K562 (cell line): ENCODE results near the gene BCL2L1. TPM values are rescaled to one million over a fixed set of nuclear protein-coding genes. Genes with fewer than 3 reads are reported as not detected.

Source experiments
- CREB3 ChIP-seq: fragments of 450-650 bp; conservative IDR thresholded peaks from 2 replicates; pipeline ENCODE4 v1.6.1; 2016; ENCODE audit warnings: missing genetic modification characterization, low read depth, mild to moderate bottlenecking, missing compliant biosample characterization, moderate library complexity
- CTCF ChIP-seq, 3 experiments: IDR thresholded peaks in 2 of 3; conservative IDR thresholded peaks in 1 of 3; 2 replicates each; pipeline ENCODE4 v1.5.1; 2011 to 2012; ENCODE audit warnings: low read length in 3 of 3, mild to moderate bottlenecking in 3 of 3, control low read depth in 2 of 3, improper control_type of control experiment in 1 of 3, inconsistent platforms in 1 of 3, low read depth in 1 of 3, mixed read lengths in 1 of 3, moderate library complexity in 1 of 3; ENCODE audit not compliant: insufficient read depth in 2 of 3
- DPF2 ChIP-seq: fragments of 450-650 bp; IDR thresholded peaks from 2 replicates; pipeline ENCODE4 v1.6.1; 2016
- KDM4B ChIP-seq, 2 experiments: fragments of 450-650 bp in 1 of 2; sonication (generic) in 1 of 2; IDR thresholded peaks; 2 replicates each; pipeline ENCODE4 v1.6.1; 2016 to 2017; ENCODE audit warnings: borderline replicate concordance in 2 of 2, antibody characterized with exemption in 1 of 2, low read depth in 1 of 2, mild to moderate bottlenecking in 1 of 2
- NCOA4 ChIP-seq: fragments of 450-650 bp; IDR thresholded peaks from 2 replicates; pipeline ENCODE4 v1.6.1; 2018; ENCODE audit warnings: mild to moderate bottlenecking; ENCODE audit not compliant: partially characterized antibody
- NR2C2 ChIP-seq, 2 experiments: fragments of 200-800 bp in 1 of 2; sonication (Bioruptor generic) in 1 of 2; sonication (generic) in 1 of 2; formaldehyde crosslinking in 1 of 2; IDR thresholded peaks; 2 replicates each; pipeline versions ENCODE4 v1.6.1 to v1.8.0; 2016 to 2022; ENCODE audit warnings: mild to moderate bottlenecking in 1 of 2, missing compliant biosample characterization in 1 of 2, missing genetic modification characterization in 1 of 2, missing genetic modification reagents in 1 of 2
- RBBP5 ChIP-seq: fragments of 200-600 bp; sonication (generic); IDR thresholded peaks from 2 replicates; pipeline ENCODE4 v1.6.1; 2012; ENCODE audit warnings: borderline replicate concordance, mild to moderate bottlenecking, low read length, control low read depth, inconsistent platforms; ENCODE audit not compliant: insufficient read depth, poor library complexity, severe bottlenecking
- RBM25 ChIP-seq: fragments of 200-400 bp; formaldehyde crosslinking; IDR thresholded peaks from 2 replicates; pipeline ENCODE4 v1.6.1; 2018; ENCODE audit warnings: low read length, low read depth, moderate library complexity; ENCODE audit not compliant: severe bottlenecking
- SMC3 ChIP-seq: conservative IDR thresholded peaks from 2 replicates; pipeline ENCODE4 v1.6.1; 2011; ENCODE audit warnings: low read depth, low read length, improper control_type of control experiment; ENCODE audit not compliant: insufficient read depth
- SRF ChIP-seq, 2 experiments: fragments of 250-450, 450-650 bp in 1 of 2; sonication (Bioruptor Pico) in 1 of 2; sonication (generic) in 1 of 2; formaldehyde crosslinking; IDR thresholded peaks; 2 replicates each; pipeline versions ENCODE4 v1.5.0 to v1.5.1; 2020 to 2022; ENCODE audit warnings: mild to moderate bottlenecking in 1 of 2, missing genetic modification reagents in 1 of 2
- SRSF3 ChIP-seq: fragments of 200-400 bp; formaldehyde crosslinking; IDR thresholded peaks from 2 replicates; pipeline ENCODE4 v1.6.1; 2016; ENCODE audit warnings: mild to moderate bottlenecking, low read length, moderate library complexity; ENCODE audit not compliant: insufficient read depth
- TRIM24 ChIP-seq, 2 experiments: fragments of 450-650 bp; IDR thresholded peaks; 2 replicates each; pipeline ENCODE4 v1.6.1; 2016
- ZBTB9 ChIP-seq: fragments of 450-650 bp; formaldehyde crosslinking; IDR thresholded peaks from 2 replicates; pipeline ENCODE4 v1.4.0; 2020; ENCODE audit warnings: mild to moderate bottlenecking, moderate library complexity
- ZNF12 ChIP-seq: sonication (generic); formaldehyde crosslinking; IDR thresholded peaks from 2 replicates; pipeline ENCODE4 v1.4.0; 2020; ENCODE audit warnings: mild to moderate bottlenecking, missing genetic modification reagents
- ZNF398 ChIP-seq: fragments of 250-450 bp; sonication (Bioruptor Pico); IDR thresholded peaks from 2 replicates; pipeline ENCODE4 v1.8.0; 2021; ENCODE audit warnings: moderate library complexity, mild to moderate bottlenecking, inconsistent platforms
- ZNF408 ChIP-seq: fragments of 250-450 bp; sonication (Bioruptor Pico); IDR thresholded peaks from 2 replicates; pipeline ENCODE4 v1.4.0; 2020; ENCODE audit warnings: low read depth, mild to moderate bottlenecking, moderate library complexity
- ZNF444 ChIP-seq: fragments of 250-450 bp; sonication (Bioruptor Pico); IDR thresholded peaks from 2 replicates; pipeline ENCODE4 v1.4.0; 2020; ENCODE audit warnings: mild to moderate bottlenecking, moderate library complexity
- ZNF766 ChIP-seq: fragments of 200-800 bp; sonication (Bioruptor generic); conservative IDR thresholded peaks from 2 replicates; pipeline ENCODE4 v1.6.1; 2016; ENCODE audit warnings: missing genetic modification characterization, missing compliant biosample characterization
- polyA plus RNA-seq, 8 experiments: library from polyadenylated mRNA; depleted of rRNA in 4 of 8; stranded (reverse) in 5 of 8; unstranded in 3 of 8; fragments of >200 nt; fragmentation: Nextera tagmentation in 2 of 8; fragmentation: Illumina TruSeq in 1 of 8; extraction: Ambion mirVana in 2 of 8; extraction: Trizol in 1 of 8; gene quantifications; 2 replicates each; pipeline versions ENCODE4 v1.2.1 to v1.2.3, GENCODE V29; 2011 to 2014; ENCODE audit warnings: inconsistent platforms in 1 of 8, missing spikeins in 1 of 8
- total RNA-seq, 7 experiments: library from RNA; depleted of rRNA in 6 of 7; stranded (reverse); fragments of >200 nt in 6 of 7; fragmentation: Illumina TruSeq in 2 of 7; extraction: Trizol in 2 of 7; gene quantifications; 2 replicates each; pipeline versions ENCODE4 v1.2.1 to v1.2.3, GENCODE V29; 2011 to 2021; ENCODE audit warnings: low replicate concordance in 1 of 7

BCL2L1 gene
- total and polyA plus RNA-seq, 9 of the 15 experiments (the other 6 are each of a cell fraction or from before 2014, with no cell fraction given), result 3.3 to 182 (median 120) TPM

DNA sequence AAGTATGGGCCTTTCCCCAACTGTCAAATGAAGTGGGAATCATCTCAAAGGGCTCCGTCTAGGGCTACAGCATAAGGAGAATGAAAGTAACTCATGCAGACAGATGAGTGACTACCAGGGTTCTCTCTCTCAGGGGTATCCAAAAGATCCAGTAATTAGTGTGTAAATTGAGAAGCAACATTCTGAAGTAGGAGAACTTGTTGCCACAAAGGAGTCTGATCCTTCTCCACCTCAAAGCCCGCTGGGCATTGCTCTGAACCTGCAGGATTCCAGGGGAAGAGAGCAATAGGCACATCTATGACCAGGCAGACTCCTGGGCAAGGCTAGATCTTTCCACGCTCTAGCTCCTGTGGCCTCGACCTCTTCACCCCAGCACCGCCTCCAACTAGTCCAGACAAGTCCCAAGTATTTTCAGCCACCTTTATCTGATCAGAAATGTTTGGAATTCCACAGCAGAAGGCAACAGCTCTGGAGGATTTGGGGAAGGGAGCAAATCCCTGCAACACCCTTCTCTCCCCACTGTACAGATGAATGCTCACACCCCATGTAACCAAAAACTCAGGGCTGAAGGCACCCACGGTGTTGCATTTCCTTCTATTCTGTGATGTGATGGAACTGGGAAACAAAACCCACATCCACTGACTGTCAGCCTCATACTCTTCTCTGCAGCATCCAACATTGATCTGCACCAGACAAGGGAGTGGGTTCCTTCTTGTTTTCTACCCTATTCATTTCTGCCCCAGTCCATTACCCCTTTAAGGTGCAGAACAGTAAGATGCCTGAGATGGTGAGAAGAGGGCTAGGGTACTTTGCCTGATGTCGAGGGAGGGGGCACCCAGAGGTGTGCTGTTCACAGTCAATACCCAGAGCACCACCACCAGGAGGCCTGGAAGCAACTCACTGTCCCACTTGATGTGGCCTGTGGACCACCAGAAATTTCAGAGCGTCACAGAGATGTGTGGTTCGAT, 44.0 kb downstream of the BCL2L1 start (continued):
- TF ChIP-seq ZBTB9 (CRISPR knock-in tag), result 0 out of 2 replicates have a peak, but pooled peaks have one; percentile 35
- TF ChIP-seq CTCF (IDR thresholded peaks at IDR 0.05 in 2 of 3, conservative IDR thresholded peaks at IDR 0.05 in 1 of 3; ENCODE audit: insufficient read depth in 2 of 3, low read depth in 1 of 3, low read length in 3 of 3), result no peak
- TF ChIP-seq NR2C2 (CRISPR knock-in tag; IDR thresholded peaks at IDR 0.05), result no peak
- no peak for TF ChIP-seq NR2C2 (tag; IDR thresholded peaks at IDR 0.05)
- no peak for TF ChIP-seq CREB3 (tag)
- no peak for TF ChIP-seq SMC3
- TF ChIP-seq ZNF444 (CRISPR knock-in tag), result 0 out of 2 replicates have a peak, but pooled peaks have one; percentile 18
- TF ChIP-seq KDM4B (IDR thresholded peaks at IDR 0.05; ENCODE audit: borderline replicate concordance in 2 of 2, low read depth in 1 of 2), result no peak
- TF ChIP-seq RBBP5, result no peak
- TF ChIP-seq ZNF766 (CRISPR knock-in tag), result no peak; the same call in 1 of the 2 replicates
- TF ChIP-seq RBM25, result no peak
- no peak for TF ChIP-seq ZNF12 (CRISPR knock-in tag)
- no peak for TF ChIP-seq ZNF408 (CRISPR knock-in tag)
- no peak for TF ChIP-seq DPF2
- no peak for TF ChIP-seq SRF (CRISPR knock-in tag; IDR thresholded peaks at IDR 0.05)
- no peak for TF ChIP-seq NCOA4
- no peak for TF ChIP-seq ZNF398 (CRISPR knock-in tag)
- no peak for TF ChIP-seq TRIM24 (IDR thresholded peaks at IDR 0.05)
- no peak for TF ChIP-seq SRSF3
